Stimulated activated CD8-positive, alpha-beta memory T cell treated with anti-CD3 and anti-CD28 coated beads, Interleukin-4, amount 100 ng/mL, for 24 hours (primary cell): ENCODE results near the gene LRP1B.
"Not testable (repeated sequence)": the region's sequence is repeated elsewhere in the genome, so short reads cannot be mapped to it uniquely, and the experiment has no call there.

Experiments
- DNase-seq: peaks from one replicate; pipeline ENCODE4 v3.0.0-alpha.2; 2020; ENCODE audit warnings: low read depth

LRP1B gene

DNA sequence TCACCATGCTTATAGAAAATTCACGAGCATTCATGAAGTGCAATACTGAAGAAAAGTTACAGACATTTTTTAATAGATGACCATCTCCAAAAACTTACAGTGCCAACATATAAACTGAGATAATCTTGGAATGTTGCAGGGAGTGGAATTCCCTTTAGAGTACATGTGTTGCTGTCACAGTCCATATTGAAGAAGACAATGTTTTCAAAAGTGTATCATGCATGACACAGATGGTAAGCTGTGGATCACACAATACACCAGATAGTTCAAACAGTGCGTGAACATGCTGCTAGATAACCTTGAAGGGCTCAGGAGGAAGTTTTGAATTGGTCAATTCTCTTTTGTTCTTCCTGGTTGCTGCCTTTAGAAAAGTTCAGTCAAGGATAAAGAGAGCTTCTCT lies 1706.3 kb downstream of the LRP1B start:
- DNase-seq = no peak

DNA sequence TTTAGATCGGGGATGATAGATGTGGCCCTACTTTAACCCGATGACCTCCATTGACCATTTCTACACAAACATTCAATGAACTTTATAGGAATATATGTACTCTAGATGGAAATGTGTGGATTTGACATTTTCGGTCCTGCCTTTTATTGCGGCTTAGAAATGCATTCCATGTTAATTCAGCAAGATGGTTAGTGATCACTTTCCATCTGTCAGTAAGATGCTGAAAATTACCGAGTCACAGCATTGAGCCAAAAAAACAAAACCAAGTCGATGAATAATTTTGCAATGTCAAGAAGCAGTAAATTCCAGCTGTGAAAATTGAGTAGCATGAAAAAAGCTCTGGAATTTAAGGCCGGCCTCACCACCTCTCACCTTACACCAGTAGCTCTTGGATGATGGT lies 1708.1 kb downstream of the LRP1B start:
- DNase-seq = no peak

DNA sequence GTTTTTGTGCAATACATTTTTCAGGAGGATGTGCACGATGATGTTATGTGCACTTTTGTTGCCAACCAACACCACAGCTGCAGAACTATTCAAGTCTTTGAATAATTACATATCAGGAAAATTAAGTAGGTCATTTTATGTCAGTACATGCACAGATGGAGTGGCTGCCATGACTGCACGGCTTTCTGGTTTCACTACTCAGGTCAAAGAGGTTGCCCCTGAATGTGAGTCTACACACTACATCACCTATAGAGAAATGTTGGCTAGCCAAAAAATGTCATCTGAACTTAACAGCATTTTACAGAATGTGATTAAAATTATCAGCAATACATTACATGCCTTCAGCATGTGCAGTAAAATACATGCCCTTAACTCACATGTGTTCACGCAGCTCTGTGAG lies 1713.3 kb downstream of the LRP1B start:
- DNase-seq = no peak

DNA sequence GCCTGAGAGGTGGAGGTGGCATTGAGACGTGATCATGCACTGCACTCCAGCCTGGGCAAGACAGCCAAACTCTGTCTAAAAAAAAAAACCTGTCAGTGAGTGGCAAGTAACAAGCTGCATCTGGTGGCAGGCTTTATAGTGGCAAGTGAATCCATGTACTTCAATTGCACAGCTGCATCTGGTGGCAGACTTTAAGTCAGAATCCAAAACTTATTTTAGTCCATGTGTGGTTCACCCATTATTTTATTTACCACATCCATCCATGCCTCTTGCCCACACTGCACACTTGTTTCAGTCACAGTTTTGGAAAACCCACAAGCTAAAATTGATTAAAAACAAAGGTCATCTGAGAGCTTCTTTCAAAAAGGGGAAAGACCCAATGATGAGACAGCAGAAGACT lies 1714.2 kb downstream of the LRP1B start:
- DNase-seq = no peak

DNA sequence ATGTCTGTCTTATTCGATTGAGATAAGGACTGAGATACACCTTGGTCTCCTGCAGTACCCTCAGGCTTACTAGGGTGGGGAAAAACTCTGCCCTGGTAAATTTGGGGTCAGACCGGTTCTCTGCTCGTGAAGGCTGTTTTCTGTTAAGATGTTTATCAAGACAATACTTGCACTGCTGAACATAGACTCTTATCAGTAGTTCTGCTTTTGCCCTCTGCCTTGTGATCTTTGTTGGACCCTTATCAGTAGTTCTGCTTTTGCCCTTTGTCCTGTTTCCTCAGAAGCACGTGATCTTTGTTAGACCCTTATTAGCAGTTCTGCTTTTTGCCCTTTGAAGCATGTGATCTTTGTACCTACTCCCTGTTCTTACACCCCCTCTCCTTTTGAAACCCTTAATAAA lies 1715.8 kb downstream of the LRP1B start:
- not testable (repeated sequence) for DNase-seq

DNA sequence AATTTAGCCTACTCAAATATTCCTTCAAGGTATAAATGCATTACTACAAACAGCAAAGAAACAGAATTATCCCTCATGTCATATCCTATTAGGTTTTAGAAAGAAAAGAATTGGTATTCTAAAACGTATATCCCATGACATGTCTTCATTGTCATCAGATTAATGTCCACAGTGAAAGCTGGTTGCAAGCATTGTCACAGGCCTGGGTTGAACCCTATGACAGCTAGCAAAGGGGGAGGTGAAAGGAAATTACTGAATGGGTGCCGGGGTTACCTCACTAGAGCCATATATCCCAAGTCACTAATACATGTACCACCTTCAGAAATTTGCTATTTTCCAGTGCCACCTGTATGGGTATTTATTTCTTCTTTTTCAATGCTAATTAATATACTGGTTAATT lies 1720.1 kb downstream of the LRP1B start:
- DNase-seq = no peak

DNA sequence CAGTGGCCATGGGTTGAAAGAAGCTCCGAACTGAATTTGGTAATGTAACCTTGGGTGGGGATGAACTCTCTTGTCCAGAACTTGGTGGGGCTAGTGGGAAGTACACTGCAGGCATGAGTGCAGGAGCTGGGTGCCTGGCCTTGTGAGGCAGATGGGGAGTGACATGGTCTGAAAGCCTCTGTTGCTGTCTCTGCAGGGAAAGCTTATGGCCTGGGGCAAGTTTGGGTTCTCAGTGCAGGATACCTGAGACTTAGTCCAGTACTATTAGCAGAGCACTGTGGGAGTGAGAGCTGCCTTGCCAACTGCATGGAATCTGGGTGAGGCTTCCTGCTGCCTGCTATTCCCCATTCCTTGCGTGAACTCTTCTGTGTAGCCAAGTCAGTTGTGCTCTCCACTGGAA lies 1729.8 kb downstream of the LRP1B start:
- no peak for DNase-seq

DNA sequence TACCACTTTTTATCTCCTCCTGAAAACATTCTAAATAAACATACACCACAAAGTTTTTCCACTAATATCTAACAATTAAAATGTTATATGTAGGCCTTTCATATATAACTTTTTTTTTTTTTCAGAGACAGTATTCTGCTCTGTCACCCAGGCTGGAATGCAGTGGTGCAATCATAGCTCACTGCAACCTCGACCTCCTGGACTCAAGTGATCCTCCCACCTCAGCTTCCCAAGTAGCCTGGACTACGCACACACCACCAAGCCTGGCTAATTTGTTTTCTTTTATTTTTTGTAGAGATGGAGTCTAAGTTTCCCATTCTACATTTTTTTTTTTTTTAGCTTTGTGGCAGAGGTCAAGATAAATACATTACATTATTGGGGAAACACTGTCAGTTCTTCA lies 1738.0 kb downstream of the LRP1B start:
- no peak for DNase-seq

DNA sequence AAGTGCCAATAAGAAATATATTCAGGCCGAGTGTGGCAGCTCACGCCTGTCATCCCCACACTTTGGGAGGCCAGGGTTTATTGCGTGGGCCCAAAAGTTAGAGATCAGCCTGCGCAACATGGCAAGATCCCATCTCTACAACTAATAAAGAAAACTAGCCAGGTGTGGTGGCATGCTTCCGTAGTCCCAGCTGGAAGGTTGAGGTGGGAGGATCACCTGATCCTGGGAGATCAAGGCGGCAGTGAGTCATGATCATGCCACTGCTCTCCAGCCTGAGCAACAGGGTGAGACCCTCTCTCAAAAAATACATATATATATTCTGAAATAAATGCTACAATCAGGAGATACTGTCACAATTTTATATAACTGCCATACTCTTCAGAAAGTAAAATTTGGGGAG lies 1745.9 kb downstream of the LRP1B start:
- no peak for DNase-seq

DNA sequence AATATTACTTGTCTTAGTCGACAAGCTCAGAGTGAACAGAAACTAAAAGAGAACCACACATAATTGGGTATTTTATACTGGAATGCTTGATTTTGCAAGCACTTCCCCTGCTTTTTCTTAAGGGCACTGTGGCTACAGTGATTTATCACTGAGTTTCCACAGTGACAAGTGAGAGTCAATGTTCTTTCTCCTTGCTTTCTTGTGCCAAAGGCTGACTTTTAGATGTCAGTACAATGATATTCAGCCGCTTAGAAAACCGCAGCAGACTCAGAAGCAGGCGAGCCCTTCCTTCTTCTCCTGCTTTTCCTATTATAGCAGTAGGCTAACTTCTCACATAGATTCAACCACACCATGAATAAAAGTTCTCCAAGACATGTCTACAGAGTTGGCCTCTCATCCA lies 1747.0 kb downstream of the LRP1B start:
- no peak for DNase-seq

DNA sequence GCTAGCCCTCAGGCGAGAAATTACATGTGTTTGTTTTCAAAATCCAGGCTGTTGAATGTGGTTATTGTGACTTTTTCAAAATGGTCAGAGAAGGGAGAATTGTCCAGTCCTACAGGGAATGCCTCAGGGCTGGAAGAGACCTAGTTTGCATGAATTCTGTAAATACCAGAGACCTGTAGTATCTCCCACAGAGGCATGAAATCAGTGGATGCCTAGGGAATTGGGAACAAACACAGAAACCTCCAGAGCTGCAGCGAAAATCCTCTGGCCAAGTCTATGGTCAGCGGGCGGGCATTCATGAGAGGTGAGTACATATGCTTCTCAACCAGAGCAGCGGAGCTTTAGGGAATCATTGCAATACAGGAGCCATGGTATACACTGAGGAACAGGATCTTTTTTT lies 1754.1 kb downstream of the LRP1B start:
- no peak for DNase-seq

DNA sequence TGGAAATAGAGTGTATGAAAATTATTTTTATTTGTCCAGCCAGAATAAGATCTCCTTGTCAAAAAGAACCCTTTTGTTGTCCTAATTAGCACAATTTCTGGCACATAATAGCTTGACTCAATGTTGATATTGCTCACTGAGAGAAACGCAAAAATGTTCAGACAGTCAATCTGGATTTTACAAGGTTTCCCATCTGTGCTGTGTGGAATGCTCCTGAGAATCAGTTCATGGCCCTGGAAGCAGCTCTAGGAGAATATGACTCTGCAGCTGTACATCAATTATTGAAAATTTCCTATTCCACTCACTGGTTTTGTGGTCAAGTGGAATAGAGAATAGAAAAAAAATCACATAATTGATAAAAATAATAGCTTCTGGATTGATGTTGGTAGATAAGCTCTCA lies 1767.7 kb downstream of the LRP1B start:
- DNase-seq = no peak

DNA sequence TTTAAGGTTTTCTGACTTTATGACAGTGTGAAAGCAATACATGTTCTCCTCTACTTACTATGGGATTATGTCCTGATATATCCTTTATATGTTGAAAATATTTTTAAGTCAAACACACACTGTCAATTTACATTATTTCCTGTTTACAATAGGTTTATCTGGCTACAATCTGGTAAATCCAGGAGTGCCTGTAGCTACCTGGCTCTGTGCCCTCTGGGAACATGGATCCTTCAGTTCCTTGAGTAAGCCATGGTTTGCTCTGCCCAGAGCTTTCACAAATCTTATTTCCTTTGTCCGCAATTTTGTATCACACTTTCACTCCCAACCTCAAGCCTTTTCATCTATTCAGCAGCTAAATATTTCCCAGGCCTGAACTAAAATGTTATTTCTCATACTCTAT lies 1768.5 kb downstream of the LRP1B start:
- no peak for DNase-seq

DNA sequence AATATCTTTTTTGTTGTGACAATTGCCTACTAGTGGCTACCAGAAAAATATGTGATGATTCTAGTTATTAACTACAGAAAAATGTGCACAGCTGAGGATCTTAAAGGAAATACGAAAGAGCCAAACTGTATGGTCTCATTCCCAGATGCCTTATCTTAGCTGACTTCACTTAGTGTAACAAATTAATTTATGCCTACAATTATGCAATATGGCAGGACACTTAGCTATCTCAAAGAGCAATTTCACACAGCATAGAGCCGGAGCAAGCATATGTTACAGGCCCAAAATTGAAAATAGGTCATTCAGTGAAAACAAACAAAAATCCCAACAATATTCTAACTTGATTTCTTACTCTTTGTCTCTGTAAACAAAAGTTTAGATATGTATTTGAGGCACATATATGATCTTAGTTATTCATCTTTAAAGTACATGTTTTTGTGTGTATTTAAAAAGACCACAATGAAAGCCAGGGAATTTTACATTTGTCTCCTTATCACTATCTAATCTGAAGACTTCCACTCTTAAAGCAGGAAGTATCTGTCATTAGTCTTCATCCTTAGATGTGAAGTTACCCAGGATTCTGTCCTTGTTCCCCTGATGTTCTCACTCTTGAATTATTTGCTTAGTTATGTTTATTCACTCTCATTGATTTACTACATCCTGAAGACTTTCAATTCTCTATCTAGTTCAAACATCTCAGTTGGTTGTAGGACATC lies 1771.6 kb downstream of the LRP1B start:
- DNase-seq = no peak

DNA sequence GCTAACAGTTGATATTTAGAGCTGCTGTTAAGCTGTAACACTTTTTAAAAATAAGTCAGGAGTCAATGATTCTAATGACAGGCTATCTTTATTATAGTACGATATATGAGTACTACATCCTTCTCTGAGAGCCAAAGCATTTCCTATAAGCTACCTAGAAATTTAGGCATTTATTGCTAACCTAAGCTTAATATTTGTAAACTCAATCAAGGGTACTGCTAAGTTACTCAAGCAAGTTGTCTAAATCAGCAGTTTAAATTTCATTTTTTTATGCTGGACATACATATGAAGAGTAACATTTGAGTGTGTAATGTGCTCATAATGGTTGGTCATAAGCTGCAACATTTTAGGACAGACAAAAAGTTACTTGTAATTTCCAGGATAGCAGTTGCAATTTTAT lies 1774.1 kb downstream of the LRP1B start:
- DNase-seq = no peak

DNA sequence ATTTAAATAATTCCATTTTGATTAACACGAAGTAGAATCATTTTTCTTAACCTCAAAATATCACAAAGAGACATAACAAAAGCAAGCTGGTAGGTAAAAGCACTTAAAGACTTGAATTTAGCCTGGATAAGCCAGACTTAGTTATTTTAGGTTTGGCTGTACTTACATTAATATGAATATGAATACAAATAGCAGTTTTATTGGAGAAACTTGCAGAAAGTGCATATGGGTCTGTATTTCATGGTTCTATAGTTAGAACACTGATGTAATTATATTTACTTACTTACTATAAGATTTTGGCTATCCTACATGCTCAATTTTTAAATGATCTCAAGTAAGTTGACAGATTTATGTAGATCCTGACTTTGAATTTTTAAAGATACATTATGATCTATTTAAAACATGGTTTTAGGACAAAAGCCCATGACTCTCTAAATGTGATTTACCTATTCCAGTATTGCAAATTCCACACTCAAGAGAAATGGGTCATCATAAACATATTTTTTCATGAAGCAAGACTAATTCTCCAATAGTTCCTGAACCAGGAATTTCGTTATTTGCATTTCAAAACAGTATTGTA lies 1775.2 kb downstream of the LRP1B start:
- DNase-seq = no peak

DNA sequence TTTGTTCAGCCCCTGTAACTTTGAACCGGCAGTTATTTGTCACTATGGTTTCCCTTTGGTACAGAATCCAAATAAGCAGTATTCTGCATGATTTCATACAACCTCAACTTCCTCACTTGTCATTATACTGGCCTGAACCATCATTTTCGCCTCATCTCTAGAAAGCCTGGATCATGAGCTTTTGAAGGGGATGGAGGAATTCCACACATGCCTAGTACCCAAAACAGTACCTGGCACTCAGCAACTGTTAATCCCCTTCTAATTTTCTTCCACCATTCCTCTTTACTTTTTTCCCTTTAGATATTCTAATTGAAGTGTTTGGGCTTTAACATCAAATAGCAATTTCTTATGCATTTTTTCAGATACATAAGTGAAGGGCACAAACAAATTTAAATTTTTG lies 1776.3 kb downstream of the LRP1B start:
- DNase-seq = no peak

DNA sequence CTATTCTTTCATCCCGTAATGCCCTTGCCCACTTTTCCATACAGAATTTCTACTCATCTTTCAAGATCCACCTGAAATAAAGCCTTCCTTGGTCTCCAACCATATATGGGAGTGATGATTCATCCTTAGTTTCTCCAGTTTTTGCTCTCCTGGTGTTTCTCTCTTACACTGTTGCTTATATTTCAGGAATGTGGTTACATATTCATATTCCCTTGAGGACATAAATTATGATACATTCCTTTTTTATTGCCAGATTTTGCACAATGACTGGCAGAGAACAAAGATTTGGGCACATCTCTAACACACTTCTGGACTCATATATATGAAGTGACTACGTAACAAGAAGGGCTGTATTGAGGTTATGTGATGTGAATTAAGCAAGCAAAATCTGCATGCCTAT lies 1777.3 kb downstream of the LRP1B start:
- DNase-seq = no peak

DNA sequence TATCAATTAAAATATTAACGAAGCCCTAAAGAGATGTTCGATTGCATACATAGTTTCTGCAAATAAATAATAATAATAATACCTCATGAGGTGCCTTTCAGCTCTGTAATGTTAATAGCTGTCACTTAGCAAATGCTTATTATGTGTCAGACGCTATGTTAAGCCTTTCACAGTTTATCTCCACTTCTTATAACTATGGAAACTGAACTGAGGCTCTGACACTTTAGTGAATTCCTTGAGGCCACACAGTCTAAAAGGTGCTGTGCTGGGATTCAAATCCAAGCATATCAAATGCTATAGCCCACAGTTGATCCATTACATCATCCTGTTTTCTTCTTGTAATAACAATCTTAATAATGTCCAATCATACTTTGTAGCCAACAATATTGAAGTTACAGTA lies 1779.1 kb downstream of the LRP1B start:
- DNase-seq = no peak

DNA sequence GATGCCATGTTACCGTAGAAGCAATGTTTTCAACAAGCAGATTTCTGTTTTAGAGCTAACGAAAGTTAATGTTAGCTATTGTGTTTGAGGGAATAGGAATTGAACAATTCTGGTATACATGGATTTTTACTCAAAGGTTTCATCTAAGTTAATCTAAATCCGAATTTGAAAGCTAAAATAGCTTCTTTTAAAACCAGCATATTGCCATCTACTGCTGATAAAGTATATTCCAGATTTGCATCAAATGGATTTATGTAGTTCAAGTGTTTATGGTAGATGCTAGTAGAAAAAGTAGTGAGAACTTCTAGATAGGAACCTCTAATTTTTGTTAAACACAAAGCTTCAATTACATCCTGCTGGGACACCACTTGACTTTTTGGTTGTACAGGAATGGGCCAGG lies 1781.1 kb downstream of the LRP1B start:
- no peak for DNase-seq

DNA sequence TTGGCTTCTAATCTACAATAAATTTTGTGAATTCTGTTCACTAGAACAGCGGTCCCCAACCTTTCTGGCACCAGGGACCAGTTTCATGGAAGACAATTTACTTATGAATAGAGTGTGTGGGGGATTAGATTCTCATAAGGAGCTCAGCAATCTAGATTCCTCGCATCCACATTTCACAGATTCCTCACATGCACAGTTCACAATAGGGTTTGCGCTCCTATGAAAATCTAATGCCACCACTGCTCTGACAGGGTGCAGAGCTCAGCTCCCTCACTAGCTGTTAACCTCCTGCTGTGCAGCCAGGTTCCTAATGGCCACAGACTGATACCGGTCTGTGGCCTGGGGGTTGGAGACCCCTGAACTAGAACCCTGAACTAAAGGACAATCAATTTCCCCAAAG lies 1782.0 kb downstream of the LRP1B start:
- DNase-seq = no peak

DNA sequence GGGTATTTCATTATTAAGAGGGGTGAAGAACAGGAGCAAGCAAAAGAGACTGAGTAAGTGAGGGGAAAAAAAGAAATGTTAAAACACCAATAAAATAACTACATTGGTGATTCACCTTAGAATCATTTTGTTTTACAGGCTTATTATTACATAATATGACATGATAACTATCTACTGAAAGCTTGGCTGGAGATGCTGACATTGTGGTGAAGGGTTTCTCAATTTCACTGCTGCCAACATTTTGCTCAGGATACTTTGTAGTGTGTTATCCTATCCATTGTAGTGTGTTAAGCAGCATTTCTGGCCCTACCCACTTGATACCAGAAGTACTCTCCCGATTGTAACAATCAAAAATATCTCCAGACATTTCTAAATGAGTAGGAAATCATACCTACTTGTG lies 1786.0 kb downstream of the LRP1B start:
- DNase-seq = no peak

DNA sequence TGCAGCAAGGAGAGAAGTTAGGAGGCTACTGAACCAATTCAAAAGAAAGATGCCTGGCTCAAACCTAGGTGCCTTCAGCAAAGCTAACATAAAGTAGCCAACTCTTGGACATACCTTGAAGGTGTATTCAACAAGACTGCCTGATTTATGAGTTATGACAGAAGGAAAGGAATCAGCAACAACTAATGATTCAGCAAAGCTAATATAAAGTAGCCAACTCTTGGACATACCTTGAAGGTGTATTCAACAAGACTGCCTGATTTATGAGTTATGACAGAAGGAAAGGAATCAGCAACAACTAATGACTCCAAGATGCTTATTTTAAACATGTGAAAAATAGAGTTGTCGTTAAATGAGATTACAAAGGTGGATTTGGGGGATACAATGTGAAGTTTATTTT lies 1786.5 kb downstream of the LRP1B start:
- DNase-seq = not testable (repeated sequence)

DNA sequence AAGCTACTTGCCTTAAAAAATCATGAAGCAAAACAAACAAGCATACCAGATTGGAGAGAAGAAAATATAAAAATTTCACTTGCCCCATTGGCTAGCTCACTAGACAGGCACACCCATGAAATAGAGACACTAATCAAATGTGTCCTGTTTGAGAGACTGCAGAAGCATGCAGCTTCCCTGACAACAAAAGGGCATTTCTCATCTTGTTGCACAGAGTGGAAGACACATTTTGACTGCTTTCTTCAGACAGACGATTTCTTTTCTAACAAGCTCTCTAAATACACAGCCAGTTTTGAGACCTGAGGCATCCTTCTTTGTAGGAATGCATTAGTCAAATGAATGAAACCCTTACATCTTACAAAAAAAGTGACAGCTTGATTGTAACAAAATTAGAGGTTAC lies 1792.0 kb downstream of the LRP1B start:
- no peak for DNase-seq
